ENCODE results near the gene APBA1.

Gene APBA1

GRCh38 chr9:69715096-69715495 is 42.9 kb upstream of the APBA1 start:
- Histone ChIP-seq H3K36me3 (ENCODE audit: control insufficient read depth, insufficient read depth, low read length) (peaks cover 2% of the 10 kb centered on the region), H3K4me3 (replicated peaks; ENCODE audit: low read depth, low read length) (no peak overlapping the region), H3K27me3 (replicated peaks; ENCODE audit: control insufficient read depth, insufficient read depth, low read length) (no peaks in the 10 kb centered on the region)
- TF ChIP-seq CTCF (IDR thresholded peaks at IDR 0.05; ENCODE audit: insufficient read depth, low read length, poor library complexity, severe bottlenecking): no peak
- DNase-seq (ENCODE audit: extremely low read depth, insufficient read length): no peak

- no peak for TF ChIP-seq CTCF (IDR thresholded peaks at IDR 0.05; ENCODE audit: insufficient read depth, low read length, poor library complexity, severe bottlenecking)
- DNase-seq (ENCODE audit: extremely low read depth, insufficient read length): no peak
- H3K4me3 ChIP-seq (replicated peaks; ENCODE audit: low read depth, low read length): no peak overlapping the region
- no peaks in the 10 kb centered on the region for H3K27me3 ChIP-seq (replicated peaks; ENCODE audit: control insufficient read depth, insufficient read depth, low read length)
- no peaks in the 10 kb centered on the region for H3K36me3 ChIP-seq (ENCODE audit: control insufficient read depth, insufficient read depth, low read length)
Measured at GRCh38 chr9:69697475-69697874, 25.3 kb upstream of the APBA1 start.

GRCh38 chr9:69696802-69697201 is 24.6 kb upstream of the APBA1 start:
- H3K27me3 ChIP-seq (replicated peaks; ENCODE audit: control insufficient read depth, insufficient read depth, low read length): no peaks in the 10 kb centered on the region
- TF ChIP-seq CTCF (IDR thresholded peaks at IDR 0.05; ENCODE audit: insufficient read depth, low read length, poor library complexity, severe bottlenecking): no peak
- H3K4me3 ChIP-seq (replicated peaks; ENCODE audit: low read depth, low read length): no peak overlapping the region
- no peak for DNase-seq (ENCODE audit: extremely low read depth, insufficient read length)
- H3K36me3 ChIP-seq (ENCODE audit: control insufficient read depth, insufficient read depth, low read length): no peaks in the 10 kb centered on the region

- H3K4me3 ChIP-seq (replicated peaks; ENCODE audit: low read depth, low read length): no peak overlapping the region
- H3K36me3 ChIP-seq (ENCODE audit: control insufficient read depth, insufficient read depth, low read length): no peaks in the 10 kb centered on the region
- H3K27me3 ChIP-seq (replicated peaks; ENCODE audit: control insufficient read depth, insufficient read depth, low read length): no peaks in the 10 kb centered on the region
- TF ChIP-seq CTCF (IDR thresholded peaks at IDR 0.05; ENCODE audit: insufficient read depth, low read length, poor library complexity, severe bottlenecking): no peak
- no peak for DNase-seq (ENCODE audit: extremely low read depth, insufficient read length)
Measured at GRCh38 chr9:69689991-69690538, 17.9 kb upstream of the APBA1 start.

GRCh38 chr9:69683927-69684326 is 11.8 kb upstream of the APBA1 start:
- no peaks in the 10 kb centered on the region for H3K27me3 ChIP-seq (replicated peaks; ENCODE audit: control insufficient read depth, insufficient read depth, low read length)
- no peak for TF ChIP-seq CTCF (IDR thresholded peaks at IDR 0.05; ENCODE audit: insufficient read depth, low read length, poor library complexity, severe bottlenecking)
- no peaks in the 10 kb centered on the region for H3K36me3 ChIP-seq (ENCODE audit: control insufficient read depth, insufficient read depth, low read length)
- no peak overlapping the region for H3K4me3 ChIP-seq (replicated peaks; ENCODE audit: low read depth, low read length)
- no peak for DNase-seq (ENCODE audit: extremely low read depth, insufficient read length)

Data from GM06990 (cell line).